Measurements from ENCODE around the gene CFAP90. TPM values are rescaled to one million over a fixed set of nuclear protein-coding genes. Genes with fewer than 3 reads are reported as not detected.

CFAP90 gene
- total RNA-seq, 4 donors from 2014 or later = not detected

DNA sequence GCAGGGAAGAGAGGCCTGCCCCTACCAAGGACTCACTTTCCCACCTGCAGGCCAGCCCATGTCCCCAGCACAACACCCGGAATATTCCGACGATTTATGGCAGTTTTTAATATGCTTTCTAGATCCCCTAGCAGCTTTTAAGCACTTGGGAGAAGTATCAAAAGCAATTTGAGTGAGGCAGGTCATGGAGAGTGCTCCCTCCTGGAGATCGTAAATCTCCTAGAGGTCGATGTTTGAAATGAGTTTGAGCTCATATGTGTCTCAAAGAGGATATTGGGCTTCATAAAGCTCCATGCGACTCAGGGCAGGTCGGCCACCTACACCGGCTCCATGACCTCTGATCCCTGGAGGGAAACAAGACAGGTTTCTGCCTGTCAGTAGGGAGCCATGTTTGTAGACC, 27.3 kb downstream of the CFAP90 start:
- no peaks in the 10 kb centered on the region for H3K9me3 ChIP-seq
- no peaks in the 10 kb centered on the region for H3K27me3 ChIP-seq
- no peaks in the 10 kb centered on the region for H3K4me1 ChIP-seq
- no peak for TF ChIP-seq POLR2A (IDR thresholded peaks at IDR 0.05)
- TF ChIP-seq, protein P1, sequence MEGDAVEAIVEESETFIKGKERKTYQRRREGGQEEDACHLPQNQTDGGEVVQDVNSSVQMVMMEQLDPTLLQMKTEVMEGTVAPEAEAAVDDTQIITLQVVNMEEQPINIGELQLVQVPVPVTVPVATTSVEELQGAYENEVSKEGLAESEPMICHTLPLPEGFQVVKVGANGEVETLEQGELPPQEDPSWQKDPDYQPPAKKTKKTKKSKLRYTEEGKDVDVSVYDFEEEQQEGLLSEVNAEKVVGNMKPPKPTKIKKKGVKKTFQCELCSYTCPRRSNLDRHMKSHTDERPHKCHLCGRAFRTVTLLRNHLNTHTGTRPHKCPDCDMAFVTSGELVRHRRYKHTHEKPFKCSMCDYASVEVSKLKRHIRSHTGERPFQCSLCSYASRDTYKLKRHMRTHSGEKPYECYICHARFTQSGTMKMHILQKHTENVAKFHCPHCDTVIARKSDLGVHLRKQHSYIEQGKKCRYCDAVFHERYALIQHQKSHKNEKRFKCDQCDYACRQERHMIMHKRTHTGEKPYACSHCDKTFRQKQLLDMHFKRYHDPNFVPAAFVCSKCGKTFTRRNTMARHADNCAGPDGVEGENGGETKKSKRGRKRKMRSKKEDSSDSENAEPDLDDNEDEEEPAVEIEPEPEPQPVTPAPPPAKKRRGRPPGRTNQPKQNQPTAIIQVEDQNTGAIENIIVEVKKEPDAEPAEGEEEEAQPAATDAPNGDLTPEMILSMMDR (IDR thresholded peaks at IDR 0.05) = no peak
- TF ChIP-seq EP300 (IDR thresholded peaks at IDR 0.05) = no peak
- no peak for DNase-seq (ENCODE audit: low spot score in 2 of 2)
- H3K36me3 ChIP-seq = no peaks in the 10 kb centered on the region
- WGBS, 2 donors = 66 to 68% methylated on average over 8 of the region's 8 CpGs
- H3K4me3 ChIP-seq = no peak overlapping the region
- H3K27ac ChIP-seq = no peak overlapping the region

DNA sequence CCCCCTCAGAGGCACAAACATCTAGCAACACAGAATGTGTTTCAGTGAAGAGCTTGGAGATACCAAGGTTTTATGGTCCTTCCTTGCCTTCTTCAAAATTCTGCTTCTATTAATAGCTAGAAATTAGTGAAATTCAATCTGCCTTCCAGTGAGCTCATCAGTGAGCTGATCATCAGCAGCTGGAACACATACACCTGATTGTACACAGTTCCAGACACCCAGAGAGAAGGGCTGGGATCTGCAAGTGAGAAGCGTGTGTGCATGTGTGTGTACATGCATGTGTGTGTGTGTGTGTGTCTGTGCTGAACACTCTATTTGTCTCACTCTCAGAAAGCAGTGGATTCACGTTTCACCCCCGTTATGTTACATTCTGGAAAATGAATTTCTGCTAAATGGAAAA, 28.5 kb downstream of the CFAP90 start:
- no peaks in the 10 kb centered on the region for H3K27me3 ChIP-seq
- H3K9me3 ChIP-seq = no peaks in the 10 kb centered on the region
- WGBS, 2 donors = 72 to 84% methylated on average over 3 of the region's 3 CpGs
- DNase-seq (ENCODE audit: low spot score in 2 of 2) = no peak
- TF ChIP-seq EP300 (IDR thresholded peaks at IDR 0.05) = no peak
- TF ChIP-seq, protein P1 (IDR thresholded peaks at IDR 0.05) = no peak
- TF ChIP-seq POLR2A (IDR thresholded peaks at IDR 0.05) = no peak
- H3K36me3 ChIP-seq = no peaks in the 10 kb centered on the region
- no peak overlapping the region for H3K4me3 ChIP-seq
- no peak overlapping the region for H3K27ac ChIP-seq
- H3K4me1 ChIP-seq = no peaks in the 10 kb centered on the region

DNA sequence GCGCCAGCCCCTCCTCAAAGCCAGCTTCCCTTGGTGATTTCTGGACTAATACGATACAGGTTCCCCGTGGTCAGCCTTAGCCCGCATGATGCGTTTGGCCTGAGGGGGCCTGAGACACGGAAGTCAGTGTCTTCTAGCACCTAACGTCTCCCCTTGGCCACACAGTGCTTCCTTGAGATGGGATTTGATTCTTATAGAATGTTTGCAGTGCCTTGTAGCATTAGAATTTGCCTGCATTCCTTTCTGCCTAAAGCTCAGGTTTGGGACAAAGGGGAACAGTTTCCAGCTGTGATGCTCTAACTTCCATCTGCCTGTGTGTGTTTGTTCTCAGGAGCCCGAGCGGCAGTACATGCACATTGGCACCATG, 34.4 kb downstream of the CFAP90 start:
- Histone ChIP-seq H3K4me3 (no peak overlapping the region), H3K36me3 (no peaks in the 10 kb centered on the region), H3K27ac (no peak overlapping the region), H3K27me3 (no peaks in the 10 kb centered on the region), H3K9me3 (no peaks in the 10 kb centered on the region), H3K4me1 (peaks cover 0 to 5% (median 0%) of the 10 kb centered on the region in 4 donors)
- TF ChIP-seq POLR2A (IDR thresholded peaks at IDR 0.05) = no peak
- TF ChIP-seq, protein P1 (IDR thresholded peaks at IDR 0.05) = no peak
- TF ChIP-seq EP300 (IDR thresholded peaks at IDR 0.05) = no peak
- DNase-seq (ENCODE audit: low spot score in 2 of 2) = no peak
- 34 to 40% methylated on average over 7 to 9 of the region's 9 CpGs for WGBS, 2 donors

DNA sequence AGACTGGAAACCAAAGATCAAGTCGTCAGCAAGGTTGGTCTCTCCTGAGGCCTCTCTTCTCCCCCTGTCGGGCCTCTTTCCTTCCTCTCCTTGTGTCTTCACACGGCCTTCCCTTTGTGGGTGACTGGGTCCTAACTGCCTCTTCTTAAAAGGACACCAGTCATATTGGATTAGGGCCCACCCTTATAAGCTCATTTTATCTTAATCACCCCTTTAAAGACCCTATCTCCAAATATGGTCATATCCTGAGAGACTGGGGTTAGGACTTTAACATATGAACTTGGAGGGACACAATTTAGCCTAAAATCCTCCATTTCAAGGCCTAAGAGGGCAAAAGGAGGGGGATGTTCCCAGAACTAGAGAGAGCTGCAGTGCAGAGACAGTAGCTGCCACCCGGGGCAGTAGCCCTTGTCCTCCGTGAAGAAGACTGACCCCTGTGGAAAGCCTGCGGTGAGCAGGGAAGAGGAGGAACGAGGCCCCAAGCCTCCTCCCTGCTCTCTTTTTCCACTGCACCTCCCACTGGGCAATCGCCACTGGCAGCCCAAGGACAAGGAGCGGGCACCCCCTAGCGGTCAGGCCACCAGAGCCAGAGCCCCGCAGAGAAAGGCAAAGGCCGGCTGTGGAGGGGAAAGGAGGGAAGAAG, 34.9 kb downstream of the CFAP90 start:
- TF ChIP-seq, protein P1 (IDR thresholded peaks at IDR 0.05) = peak; percentile 70 to 87 (median 84)
- no peak for TF ChIP-seq EP300 (IDR thresholded peaks at IDR 0.05)
- H3K4me1 ChIP-seq = peaks cover 0 to 5% (median 0%) of the 10 kb centered on the region in 4 donors
- H3K9me3 ChIP-seq = no peaks in the 10 kb centered on the region
- H3K27me3 ChIP-seq = no peaks in the 10 kb centered on the region
- H3K4me3 ChIP-seq = no peak overlapping the region
- H3K27ac ChIP-seq = no peak overlapping the region
- no peaks in the 10 kb centered on the region for H3K36me3 ChIP-seq
- DNase-seq (ENCODE audit: low spot score in 2 of 2) = peak; percentile 74 to 85
- 11 to 14% methylated on average over 11 to 12 of the region's 12 CpGs for WGBS, 2 donors

DNA sequence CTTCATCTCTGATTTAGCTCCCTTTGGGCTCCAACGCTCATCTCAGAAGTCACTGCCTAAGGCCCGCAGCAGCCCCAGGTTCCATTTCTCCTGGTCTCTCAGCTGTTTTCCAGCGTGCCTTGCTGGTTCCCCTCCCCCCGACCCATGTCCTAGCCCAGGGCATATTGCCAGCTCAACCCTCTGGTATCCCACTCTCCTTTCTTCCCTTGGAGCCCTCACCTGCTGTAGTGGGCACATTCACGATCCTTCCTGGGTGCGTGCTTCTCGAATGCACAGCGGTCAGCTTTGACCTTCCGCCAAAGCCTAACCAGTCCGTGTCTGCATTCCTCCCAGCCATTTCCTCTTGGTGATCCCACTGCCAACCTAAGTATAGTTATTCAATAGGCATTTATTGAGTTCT, 36.1 kb downstream of the CFAP90 start:
- TF ChIP-seq EP300 (IDR thresholded peaks at IDR 0.05) (no peak), POLR2A (IDR thresholded peaks at IDR 0.05) (no peak)
- TF ChIP-seq, protein P1 (IDR thresholded peaks at IDR 0.05) = no peak
- H3K27ac ChIP-seq = no peak overlapping the region
- no peak overlapping the region for H3K4me3 ChIP-seq
- 90 to 91% methylated on average over 10 of the region's 10 CpGs for WGBS, 2 donors
- no peaks in the 10 kb centered on the region for H3K9me3 ChIP-seq
- DNase-seq (ENCODE audit: low spot score in 2 of 2) = no peak
- H3K4me1 ChIP-seq = peaks cover 0 to 5% (median 0%) of the 10 kb centered on the region in 4 donors
- H3K27me3 ChIP-seq = no peaks in the 10 kb centered on the region
- no peaks in the 10 kb centered on the region for H3K36me3 ChIP-seq

Data from tibial nerve (tissue), 4 donors.